GM19467 (cell line): ENCODE data around the gene PROC.
A peak's percentile ranks its signal among the peaks of the same experiment; 100 is the strongest.

Source experiments
- ATAC-seq: cut with Tn5 transposase; IDR thresholded peaks from one replicate; pipeline ENCODE4 v1.9.1; 2021; ENCODE audit warnings: mild to moderate bottlenecking, moderate library complexity; ENCODE audit not compliant: unreplicated experiment

The PROC gene

DNA sequence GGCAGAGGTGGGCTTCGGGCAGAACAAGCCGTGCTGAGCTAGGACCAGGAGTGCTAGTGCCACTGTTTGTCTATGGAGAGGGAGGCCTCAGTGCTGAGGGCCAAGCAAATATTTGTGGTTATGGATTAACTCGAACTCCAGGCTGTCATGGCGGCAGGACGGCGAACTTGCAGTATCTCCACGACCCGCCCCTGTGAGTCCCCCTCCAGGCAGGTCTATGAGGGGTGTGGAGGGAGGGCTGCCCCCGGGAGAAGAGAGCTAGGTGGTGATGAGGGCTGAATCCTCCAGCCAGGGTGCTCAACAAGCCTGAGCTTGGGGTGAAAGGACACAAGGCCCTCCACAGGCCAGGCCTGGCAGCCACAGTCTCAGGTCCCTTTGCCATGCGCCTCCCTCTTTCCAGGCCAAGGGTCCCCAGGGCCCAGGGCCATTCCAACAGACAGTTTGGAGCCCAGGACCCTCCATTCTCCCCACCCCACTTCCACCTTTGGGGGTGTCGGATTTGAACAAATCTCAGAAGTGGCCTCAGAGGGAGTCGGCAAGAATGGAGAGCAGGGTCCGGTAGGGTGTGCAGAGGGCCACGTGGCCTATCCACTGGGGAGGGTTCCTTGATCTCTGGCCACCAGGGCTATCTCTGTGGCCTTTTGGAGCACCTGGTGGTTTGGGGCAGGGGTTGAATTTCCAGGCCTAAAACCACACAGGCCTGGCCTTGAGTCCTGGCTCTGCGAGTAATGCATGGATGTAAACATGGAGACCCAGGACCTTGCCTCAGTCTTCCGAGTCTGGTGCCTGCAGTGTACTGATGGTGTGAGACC is at the start of gene PROC:
TSS of gene PROC (plus strand) at position 128 of the 812 bp plus-strand sequence. CDS start 1,516 bp downstream, outside the sequence.
- no peak for ATAC-seq

- ATAC-seq = no peak
Measured at GRCh38 chr2:127370010-127370409, 48.2 kb upstream of the PROC start.

- ATAC-seq = no peak
Measured at GRCh38 chr2:127371037-127371436, 47.2 kb upstream of the PROC start.

- ATAC-seq = no peak
Measured at GRCh38 chr2:127373362-127374083, 44.7 kb upstream of the PROC start.

- ATAC-seq = no peak
Measured at GRCh38 chr2:127376257-127376656, 42.0 kb upstream of the PROC start.

DNA sequence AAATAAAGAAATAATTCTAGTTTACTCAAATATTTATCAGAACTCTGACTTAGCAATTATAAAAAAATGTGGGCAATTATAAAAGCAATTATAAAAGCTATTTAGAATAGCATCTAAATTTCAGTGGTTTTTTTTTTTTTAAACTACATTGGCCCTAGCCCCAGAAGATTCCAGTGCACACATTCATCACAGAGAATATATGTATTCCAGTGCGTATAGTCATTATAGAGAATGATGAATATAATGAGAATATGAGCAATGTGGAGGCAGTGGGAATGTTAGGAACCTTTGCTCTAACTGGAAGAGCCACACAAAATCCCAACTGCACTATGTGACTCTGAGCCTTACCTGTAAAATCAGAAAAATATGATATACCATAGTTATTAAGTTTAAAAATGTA is 41.0 kb upstream of the PROC start:
- no peak for ATAC-seq

DNA sequence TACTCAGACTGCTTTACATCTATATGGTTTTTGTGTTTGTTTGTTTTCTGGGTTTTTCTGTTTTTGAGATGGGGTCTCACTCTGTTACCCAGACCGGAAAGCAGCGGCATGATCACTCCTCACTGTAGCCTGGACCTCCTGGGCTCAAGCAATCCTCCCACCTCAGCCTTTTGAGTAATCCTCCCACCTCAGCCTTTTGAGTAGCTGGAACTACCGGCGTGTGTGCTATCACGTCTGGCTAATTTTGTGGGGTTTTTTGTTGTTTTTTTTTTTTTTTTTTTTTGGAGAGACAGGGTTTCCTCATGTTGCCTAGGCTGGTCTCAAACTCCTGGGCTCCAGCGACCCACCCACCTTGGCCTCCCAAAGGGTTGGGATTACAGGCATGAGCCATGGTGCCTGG is 39.5 kb upstream of the PROC start:
- no peak for ATAC-seq

GRCh38 chr2:127379712-127380355 is 38.4 kb upstream of the PROC start:
- no peak for ATAC-seq

- ATAC-seq = no peak
Measured at GRCh38 chr2:127381762-127382161, 36.5 kb upstream of the PROC start.

- no peak for ATAC-seq
Measured at GRCh38 chr2:127382831-127383230, 35.4 kb upstream of the PROC start.

- ATAC-seq = no peak
Measured at GRCh38 chr2:127384529-127384928, 33.7 kb upstream of the PROC start.

GRCh38 chr2:127386246-127386645 is 32.0 kb upstream of the PROC start:
- no peak for ATAC-seq

DNA sequence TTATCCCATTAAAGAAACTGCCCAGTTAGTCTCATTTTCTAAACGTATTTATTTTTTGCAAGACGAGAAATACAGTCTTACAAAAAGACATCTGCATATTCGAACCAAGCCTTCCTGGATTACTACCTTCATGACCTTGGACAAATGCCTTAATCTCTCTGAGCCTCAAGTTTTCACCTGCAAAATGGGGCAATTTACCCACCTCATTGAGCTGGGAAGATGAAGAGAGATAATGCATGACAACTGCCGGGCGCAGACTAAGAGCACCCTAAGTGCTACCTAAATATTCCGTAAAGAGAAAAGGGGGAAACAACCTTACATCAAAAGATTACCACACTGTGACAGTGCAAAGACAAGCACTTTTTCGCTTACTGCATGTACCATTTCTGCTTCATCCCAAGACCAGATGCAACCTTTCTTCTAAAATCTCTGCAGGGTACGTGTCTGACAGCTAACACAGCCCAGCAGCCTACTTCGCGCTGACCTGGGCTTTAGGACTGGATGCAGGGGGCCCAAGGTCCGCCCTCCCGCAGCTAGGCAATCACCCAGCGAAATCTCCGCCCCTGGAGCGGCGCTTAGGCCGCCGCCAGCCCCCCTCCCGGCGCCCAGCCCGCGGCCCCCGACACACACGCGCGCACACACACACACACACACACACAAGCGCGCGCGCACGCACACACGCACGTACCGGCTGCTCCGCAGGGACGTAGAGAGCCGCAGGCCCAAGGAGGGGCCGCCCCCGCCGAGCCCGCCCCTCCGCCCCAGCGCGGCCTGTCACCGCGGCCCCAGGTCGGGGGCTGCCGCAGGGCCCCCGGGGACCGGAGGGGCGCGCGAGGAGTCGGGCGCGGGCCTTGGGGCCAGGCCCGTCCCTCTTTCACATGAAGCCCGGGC is 31.2 kb upstream of the PROC start:
- ATAC-seq = peak; percentile 59

DNA sequence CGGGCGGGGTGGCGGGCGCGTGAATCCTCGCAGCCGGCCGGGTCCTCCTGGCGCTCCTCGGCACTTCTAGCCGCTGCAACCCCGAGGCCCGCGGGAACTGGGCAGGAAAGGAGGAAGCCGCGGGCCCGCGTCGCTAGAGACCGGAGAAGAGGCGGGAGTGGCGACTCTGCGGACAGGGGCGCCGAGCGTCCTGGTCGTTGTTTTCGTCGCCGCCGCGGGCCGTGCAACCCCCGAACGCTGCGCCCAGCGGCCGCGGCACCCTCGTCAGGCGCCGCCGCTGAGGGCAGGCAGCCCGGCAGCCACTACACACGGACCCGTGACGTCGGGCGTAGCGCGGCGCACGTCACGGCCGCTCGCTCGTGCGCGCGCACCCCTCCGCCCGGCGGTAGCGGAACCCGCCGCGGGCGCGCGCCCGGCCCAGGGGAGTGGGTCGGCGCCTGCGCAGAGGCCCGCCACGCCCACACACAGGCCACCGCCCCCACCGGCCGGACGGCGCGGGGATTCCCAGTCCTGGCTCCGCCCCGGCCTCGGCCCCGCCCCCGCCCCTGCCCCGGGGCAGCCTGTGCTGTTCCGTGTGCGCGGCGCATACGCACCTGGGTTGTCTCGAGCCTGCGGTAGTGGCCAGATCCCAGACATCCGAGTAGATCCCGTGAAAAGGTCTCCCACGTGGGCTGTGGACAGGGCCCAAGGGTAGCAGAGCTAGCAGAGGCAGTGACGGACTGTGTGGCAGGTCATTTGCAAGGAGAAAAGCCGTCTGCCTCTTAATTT is 30.4 kb upstream of the PROC start, which contains the start of gene MAP3K2:
TSS of gene MAP3K2 (minus strand) at position 321 of the 768 bp plus-strand sequence. CDS start 44,846 bp downstream, outside the sequence.
- ATAC-seq = peak; percentile 68

- peak; percentile 4 for ATAC-seq
Measured at GRCh38 chr2:127388423-127389164, 29.6 kb upstream of the PROC start.

GRCh38 chr2:127389778-127390435 is 28.3 kb upstream of the PROC start:
- ATAC-seq = no peak

- no peak for ATAC-seq
Measured at GRCh38 chr2:127392133-127392827, 25.9 kb upstream of the PROC start.
